ENCODE measurements around the gene ZNF606. TPM values are rescaled to one million over a fixed set of nuclear protein-coding genes. Genes with fewer than 3 reads are reported as not detected.

Gene ZNF606
- total and polyA plus RNA-seq, 2 donors (not counting 3 experiments of a cell fraction or from before 2014, with no cell fraction given) = 4.6 to 10.8 TPM

- CTCF ChIA-PET = no interaction called here
- peaks cover 36% of the 10 kb centered on the region for H3K9me3 ChIP-seq (replicated peaks; ENCODE audit: control insufficient read depth, insufficient read depth, low read length)
- intact Hi-C loops (cut with micrococcal nuclease) = no loop called here
These were observed 28.2 kb downstream of the ZNF606 start, which contains the start of gene C19orf18 for GRCh38 chr19:57974434-57974833. Gene C19orf18, minus strand, starts transcription at chr19:57974534. Its CDS starts 102 bp downstream, at chr19:57974432.

More at GRCh38 chr19:57974434-57974833, 28.2 kb downstream of the ZNF606 start, which contains the start of gene C19orf18:
- Histone ChIP-seq H3K27me3 (ENCODE audit: control insufficient read depth in 2 of 2, insufficient read depth in 2 of 2, low read length in 2 of 2) (no peaks in the 10 kb centered on the region), H3K79me2 (ENCODE audit: control insufficient read depth, insufficient read depth, low read length) (no peaks in the 10 kb centered on the region), H3K27ac (ENCODE audit: insufficient read depth, low read depth, low read length) (no peak within 1 kb of the TSS), H3K36me3 (ENCODE audit: control insufficient read depth in 2 of 2, extremely low read depth in 1 of 2, insufficient read depth in 2 of 2, low read length in 2 of 2) (peaks cover 0 to 3% of the 10 kb centered on the region in 2 experiments), H3K4me2 (ENCODE audit: insufficient read depth, low read length) (no peak within 1 kb of the TSS), H3K4me3 (replicated peaks in 1 of 3; ENCODE audit: insufficient read depth in 1 of 3, low read depth in 1 of 3, low read length in 3 of 3) (no peak within 1 kb of the TSS), H3K4me1 (ENCODE audit: control insufficient read depth, extremely low read depth, insufficient read depth, low read length) (no peaks in the 10 kb centered on the region), H4K20me1 (replicated peaks; ENCODE audit: control insufficient read depth, extremely low read depth, insufficient read depth, low read length) (no peaks in the 10 kb centered on the region), H2AFZ (ENCODE audit: low read depth, low read length) (no peak within 1 kb of the TSS), H3K9me1 (replicated peaks; ENCODE audit: control insufficient read depth, extremely low read depth, insufficient read depth, low read length) (no peaks in the 10 kb centered on the region), H3K9ac (replicated peaks; ENCODE audit: extremely low read depth, insufficient read depth, low read length) (no peak within 1 kb of the TSS)
- no peak for FAIRE-seq
- dilution Hi-C loops (cut with MboI; ENCODE audit: extremely low pct_ligation_motif_present, low sequenced_read_pairs) = no loop called here
- POLR2A ChIA-PET = no interaction called here
- no peak for DNase-seq (ENCODE audit: low read depth, low spot score)
- no peak for TF ChIP-seq EZH2 (IDR thresholded peaks at IDR 0.05; ENCODE audit: borderline replicate concordance, low read depth, low read length, severe bottlenecking)
- TF ChIP-seq POLR2AphosphoS5 (IDR thresholded peaks at IDR 0.05; ENCODE audit: insufficient read depth, low read depth, low read length) = no peak
- no peak for TF ChIP-seq POLR2A (IDR thresholded peaks at IDR 0.05; ENCODE audit: low read depth, low read length)
- no peak for TF ChIP-seq GATA2 (IDR thresholded peaks at IDR 0.05; ENCODE audit: insufficient read depth, insufficient read length, low read depth, low read length)
- TF ChIP-seq FOS (IDR thresholded peaks at IDR 0.05; ENCODE audit: borderline replicate concordance, insufficient read depth, low read length) = no peak
- no peak for TF ChIP-seq JUN (IDR thresholded peaks at IDR 0.05; ENCODE audit: borderline replicate concordance, insufficient read depth, insufficient read length, low read depth)
- no peak for TF ChIP-seq MAX (IDR thresholded peaks at IDR 0.05; ENCODE audit: insufficient read depth, insufficient read length)
- no peak for TF ChIP-seq MYC (IDR thresholded peaks at IDR 0.05; ENCODE audit: low read depth, low read length)
- no peak for TF ChIP-seq CTCF (IDR thresholded peaks at IDR 0.05; ENCODE audit: extremely low read depth in 1 of 2, insufficient read depth in 1 of 2, low read depth in 1 of 2, low read length in 2 of 2)
- BruUV-seq (replicated peaks) = no TSS peak
